ENCODE results near the gene CREB3. TPM values are rescaled to one million over a fixed set of nuclear protein-coding genes. Genes with fewer than 3 reads are reported as not detected.
A peak's percentile ranks its signal among the peaks of the same experiment; 100 is the strongest.

The CREB3 gene
- total and polyA plus RNA-seq, 9 of the 15 experiments (the other 6 are each of a cell fraction or from before 2014, with no cell fraction given) = 5.7 to 18.3 (median 14.9) TPM

- TF ChIP-seq ZBTB33 (CRISPR knock-in tag; IDR thresholded peaks at IDR 0.05) = no peak
- TF ChIP-seq ATF4 (CRISPR knock-in tag; IDR thresholded peaks at IDR 0.05) = no peak
- no peak for TF ChIP-seq JUND (IDR thresholded peaks at IDR 0.05; ENCODE audit: borderline replicate concordance, low read depth, low read length)
- no peak for TF ChIP-seq JUND (tag; IDR thresholded peaks at IDR 0.05; ENCODE audit: borderline replicate concordance, low read depth, low read length)
- TF ChIP-seq ARID1B (IDR thresholded peaks at IDR 0.05) = no peak
- TF ChIP-seq, protein P1, sequence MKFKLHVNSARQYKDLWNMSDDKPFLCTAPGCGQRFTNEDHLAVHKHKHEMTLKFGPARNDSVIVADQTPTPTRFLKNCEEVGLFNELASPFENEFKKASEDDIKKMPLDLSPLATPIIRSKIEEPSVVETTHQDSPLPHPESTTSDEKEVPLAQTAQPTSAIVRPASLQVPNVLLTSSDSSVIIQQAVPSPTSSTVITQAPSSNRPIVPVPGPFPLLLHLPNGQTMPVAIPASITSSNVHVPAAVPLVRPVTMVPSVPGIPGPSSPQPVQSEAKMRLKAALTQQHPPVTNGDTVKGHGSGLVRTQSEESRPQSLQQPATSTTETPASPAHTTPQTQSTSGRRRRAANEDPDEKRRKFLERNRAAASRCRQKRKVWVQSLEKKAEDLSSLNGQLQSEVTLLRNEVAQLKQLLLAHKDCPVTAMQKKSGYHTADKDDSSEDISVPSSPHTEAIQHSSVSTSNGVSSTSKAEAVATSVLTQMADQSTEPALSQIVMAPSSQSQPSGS (CRISPR knock-in tag; IDR thresholded peaks at IDR 0.05) = no peak
- TF ChIP-seq, protein P2, sequence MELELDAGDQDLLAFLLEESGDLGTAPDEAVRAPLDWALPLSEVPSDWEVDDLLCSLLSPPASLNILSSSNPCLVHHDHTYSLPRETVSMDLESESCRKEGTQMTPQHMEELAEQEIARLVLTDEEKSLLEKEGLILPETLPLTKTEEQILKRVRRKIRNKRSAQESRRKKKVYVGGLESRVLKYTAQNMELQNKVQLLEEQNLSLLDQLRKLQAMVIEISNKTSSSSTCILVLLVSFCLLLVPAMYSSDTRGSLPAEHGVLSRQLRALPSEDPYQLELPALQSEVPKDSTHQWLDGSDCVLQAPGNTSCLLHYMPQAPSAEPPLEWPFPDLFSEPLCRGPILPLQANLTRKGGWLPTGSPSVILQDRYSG (tag; conservative IDR thresholded peaks at IDR 0.05; ENCODE audit: low read depth) = no peak
- TF ChIP-seq ZNF277 (CRISPR knock-in tag; IDR thresholded peaks at IDR 0.05; ENCODE audit: borderline replicate concordance) = no peak
- no peak for TF ChIP-seq RBM39 (optimal IDR thresholded peaks at IDR 0.05; ENCODE audit: low read depth, low read length)
- TF ChIP-seq TAF1 (IDR thresholded peaks at IDR 0.05; ENCODE audit: control insufficient read depth, extremely low read depth, insufficient read depth, low read length, severe bottlenecking) = peak; percentile 37
- TF ChIP-seq DLX4 (CRISPR knock-in tag; IDR thresholded peaks at IDR 0.05) = no peak
- no peak for TF ChIP-seq TFAM (CRISPR knock-in tag; conservative IDR thresholded peaks at IDR 0.05)
- TF ChIP-seq MAZ (CRISPR knock-in tag; conservative IDR thresholded peaks at IDR 0.05 in 1 of 2, IDR thresholded peaks at IDR 0.05 in 1 of 2) = peak; percentile 68 to 89
- no peak for TF ChIP-seq ZNF274 (IDR thresholded peaks at IDR 0.05; ENCODE audit: borderline replicate concordance, low read depth, low read length)
- no peak for TF ChIP-seq FOSL1 (tag; conservative IDR thresholded peaks at IDR 0.05)
- TF ChIP-seq YY1 (IDR thresholded peaks at IDR 0.05; ENCODE audit: borderline replicate concordance in 1 of 3, control insufficient read depth in 1 of 3, extremely low read depth in 1 of 3, insufficient read depth in 3 of 3, insufficient read length in 1 of 3, insufficient replicate concordance in 2 of 3, low read depth in 1 of 3, low read length in 2 of 3) = peak in 1 of 3 experiments; percentile 3
- no peak for TF ChIP-seq SNIP1 (IDR thresholded peaks at IDR 0.05; ENCODE audit: low read depth)
Measured at GRCh38 chr9:35756275-35757225, 24.1 kb downstream of the CREB3 start (continued).
